Measurements from ENCODE around the gene HS3ST6.
"Not testable (repeated sequence)": the region's sequence is repeated elsewhere in the genome, so short reads cannot be mapped to it uniquely, and the experiment has no call there.

The HS3ST6 gene

DNA sequence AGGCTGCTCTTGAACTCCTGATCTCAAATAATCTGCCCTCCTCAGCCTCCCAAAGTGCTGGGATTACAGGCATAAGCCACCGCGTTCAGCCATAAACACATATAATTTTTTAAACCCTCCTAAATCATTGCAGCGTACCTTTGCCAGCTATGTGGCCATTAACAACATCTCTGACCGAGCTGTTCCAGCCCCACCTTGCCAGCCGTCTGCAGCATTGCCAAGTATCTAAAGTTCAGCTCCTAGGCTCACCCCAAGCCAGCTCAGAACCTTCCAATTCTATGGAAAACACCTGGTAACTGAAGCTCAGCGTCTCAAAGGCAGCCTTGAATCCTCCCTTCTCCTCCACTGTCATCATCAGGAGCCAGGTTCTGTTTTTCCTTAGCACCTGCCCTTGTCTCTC, 41.1 kb downstream of the HS3ST6 start:
- DNase-seq (ENCODE audit: low spot score): no peak

DNA sequence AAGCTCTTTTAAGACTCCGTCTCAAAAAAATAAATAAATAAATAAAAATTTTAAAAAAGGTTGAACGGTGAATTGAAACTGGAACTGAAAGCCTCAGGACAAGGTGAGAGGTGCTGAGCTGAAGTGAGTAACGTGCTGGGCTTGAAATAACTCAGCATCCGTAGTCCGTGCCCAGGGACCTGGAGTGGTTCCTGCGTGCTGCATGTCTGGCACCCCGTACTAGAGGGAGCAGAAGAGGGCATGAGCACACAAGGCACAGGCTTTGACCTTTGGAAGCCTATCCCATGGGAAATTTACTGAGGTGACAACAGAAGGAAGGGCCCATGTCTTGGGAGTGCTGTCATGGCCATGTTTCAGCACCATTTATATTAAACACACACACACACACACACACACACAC, 41.7 kb downstream of the HS3ST6 start:
- DNase-seq (ENCODE audit: low spot score): no peak

DNA sequence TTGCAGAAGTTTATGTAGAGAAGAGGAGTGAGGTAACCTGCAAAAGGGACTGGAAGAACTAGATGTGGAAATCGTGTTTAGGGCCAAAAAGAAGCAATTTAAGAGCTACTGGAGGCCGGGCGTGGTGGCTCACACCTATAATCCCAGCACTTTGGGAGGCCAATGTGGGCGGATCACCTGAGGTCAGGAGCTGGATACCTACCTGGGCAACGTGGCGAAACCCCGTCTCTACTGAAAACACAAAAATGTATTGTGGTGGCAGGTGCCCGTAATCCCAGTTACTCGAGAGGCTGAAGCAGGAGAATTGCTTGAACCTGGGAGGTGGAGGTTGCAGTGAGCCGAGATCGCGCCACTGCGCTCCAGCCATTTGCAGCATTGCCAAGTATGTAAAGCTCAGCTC, 42.1 kb downstream of the HS3ST6 start:
- DNase-seq (ENCODE audit: low spot score): not testable (repeated sequence)

DNA sequence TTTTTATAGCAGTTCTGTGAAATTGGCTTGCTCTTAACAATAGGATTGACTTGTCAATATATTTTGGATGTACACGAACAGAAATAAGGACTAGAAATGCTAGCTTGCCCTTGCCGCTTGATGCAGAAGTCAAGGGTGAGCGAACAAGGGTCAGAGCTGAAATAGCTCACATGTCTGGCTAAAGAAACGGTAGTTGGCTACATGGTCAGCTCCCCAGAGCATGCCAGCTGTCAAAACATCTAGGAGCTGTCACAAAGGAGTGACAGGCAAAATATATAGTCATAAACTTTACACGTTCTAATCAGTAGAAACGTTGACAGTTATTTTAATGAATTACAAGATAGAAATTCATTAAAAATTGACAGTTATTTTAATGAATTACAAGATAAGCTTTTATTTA, 43.4 kb downstream of the HS3ST6 start:
- DNase-seq (ENCODE audit: low spot score): no peak

DNA sequence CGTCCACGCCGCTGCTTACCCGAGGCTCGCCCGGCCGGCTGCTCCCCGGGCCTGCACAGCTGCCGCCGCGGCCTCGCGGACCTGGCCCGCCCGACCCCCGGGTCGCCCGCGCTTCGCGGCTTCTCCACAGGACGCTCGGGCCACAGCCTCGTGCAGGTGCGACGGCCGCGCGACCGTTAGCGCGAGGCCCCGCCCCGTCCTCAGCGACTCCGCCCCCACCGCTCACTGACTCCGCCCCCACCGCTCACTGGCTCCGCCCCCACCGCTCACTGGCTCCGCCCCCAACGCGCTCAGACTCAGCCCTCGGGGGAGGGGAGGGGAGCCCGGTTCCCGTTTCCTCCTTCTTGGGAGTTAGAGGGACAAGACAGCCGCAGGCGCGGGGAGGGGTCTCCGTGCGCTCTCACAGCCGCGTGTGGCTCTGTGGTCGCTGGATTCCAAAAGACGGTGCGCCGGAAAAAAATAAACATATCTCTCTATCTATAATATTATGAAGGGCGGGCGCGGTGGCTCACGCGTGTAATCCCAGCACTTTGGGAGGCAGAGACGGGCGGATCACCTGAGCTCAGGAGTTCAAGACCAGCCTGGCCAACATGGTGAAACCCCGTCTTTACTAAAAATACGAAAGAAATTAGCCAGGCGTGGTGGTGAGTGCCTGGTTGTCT, 46.1 kb downstream of the HS3ST6 start, which contains the start of gene MEIOB:
TSS of gene MEIOB (minus strand) at position 191 of the 662 bp plus-strand sequence. CDS start 3,989 bp downstream, outside the sequence.
- no peak for DNase-seq (ENCODE audit: low spot score)

DNA sequence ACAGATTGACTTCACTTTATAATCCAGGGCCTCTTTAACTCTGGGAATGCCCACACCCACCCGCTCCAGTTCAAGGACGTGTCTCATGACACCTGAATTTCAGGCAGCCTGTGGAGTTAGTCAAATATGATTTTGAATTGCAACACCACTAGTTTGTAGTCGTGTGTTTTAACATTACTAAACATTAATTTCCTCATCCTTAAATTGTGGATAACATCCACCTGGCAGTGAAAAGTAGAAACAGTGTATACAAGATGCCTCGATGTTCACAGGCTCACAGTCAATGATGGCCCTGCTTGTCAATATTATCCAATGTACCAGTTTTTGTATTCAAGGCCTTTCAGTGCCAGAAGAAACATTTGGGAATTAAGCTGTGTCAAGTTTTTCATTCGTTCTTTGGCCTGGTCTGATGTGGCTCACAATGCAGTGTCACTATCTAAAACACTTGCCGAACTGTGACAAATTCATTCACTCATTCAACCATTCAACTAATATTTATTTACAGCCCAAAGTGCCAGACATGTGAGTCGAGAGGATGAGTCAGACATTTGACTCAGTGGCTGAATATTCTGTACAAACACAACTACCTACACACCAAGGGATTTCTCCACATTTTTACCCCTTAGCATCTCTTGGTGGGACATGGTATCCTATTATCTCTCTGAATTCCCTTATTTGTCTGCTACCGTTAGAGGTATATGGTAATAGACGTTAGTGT, 47.7 kb downstream of the HS3ST6 start:
- peak; percentile 31 for DNase-seq (ENCODE audit: low spot score)

DNA sequence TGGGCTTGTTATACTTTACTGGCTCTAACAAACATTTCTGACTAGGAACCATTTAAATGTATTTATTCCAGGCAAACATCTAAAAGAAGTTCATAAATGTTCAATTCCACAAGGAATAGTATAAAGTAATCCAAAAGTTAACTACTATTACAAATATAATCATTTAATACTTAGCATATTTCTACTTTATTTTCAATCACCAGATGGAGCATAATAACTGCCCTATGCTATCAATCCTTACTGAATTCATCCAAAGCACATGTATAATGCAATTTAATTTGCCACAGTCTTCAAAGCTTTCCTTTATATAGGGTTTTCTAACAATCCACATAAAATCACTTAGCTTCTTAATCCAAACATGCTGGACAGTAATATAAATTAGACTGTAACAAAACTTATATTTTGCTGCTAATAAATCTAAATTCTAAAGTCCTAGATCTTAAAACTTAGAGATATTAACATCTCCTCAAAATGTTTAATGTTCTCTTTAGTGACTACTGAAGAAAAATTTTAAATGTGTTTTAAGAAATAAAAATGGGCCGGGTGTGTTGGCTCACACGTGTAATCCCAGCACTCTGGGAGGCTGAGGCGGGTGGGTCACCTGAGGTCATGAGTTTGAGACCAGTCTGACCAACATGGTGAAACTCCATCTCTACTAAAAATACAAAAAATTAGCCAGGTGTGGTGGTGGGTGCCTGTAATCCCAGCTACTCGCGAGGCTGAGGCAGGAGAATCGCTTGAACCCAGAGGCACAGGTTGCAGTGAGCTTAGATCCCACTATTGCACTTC, 52.1 kb downstream of the HS3ST6 start:
- no peak for DNase-seq (ENCODE audit: low spot score)

DNA sequence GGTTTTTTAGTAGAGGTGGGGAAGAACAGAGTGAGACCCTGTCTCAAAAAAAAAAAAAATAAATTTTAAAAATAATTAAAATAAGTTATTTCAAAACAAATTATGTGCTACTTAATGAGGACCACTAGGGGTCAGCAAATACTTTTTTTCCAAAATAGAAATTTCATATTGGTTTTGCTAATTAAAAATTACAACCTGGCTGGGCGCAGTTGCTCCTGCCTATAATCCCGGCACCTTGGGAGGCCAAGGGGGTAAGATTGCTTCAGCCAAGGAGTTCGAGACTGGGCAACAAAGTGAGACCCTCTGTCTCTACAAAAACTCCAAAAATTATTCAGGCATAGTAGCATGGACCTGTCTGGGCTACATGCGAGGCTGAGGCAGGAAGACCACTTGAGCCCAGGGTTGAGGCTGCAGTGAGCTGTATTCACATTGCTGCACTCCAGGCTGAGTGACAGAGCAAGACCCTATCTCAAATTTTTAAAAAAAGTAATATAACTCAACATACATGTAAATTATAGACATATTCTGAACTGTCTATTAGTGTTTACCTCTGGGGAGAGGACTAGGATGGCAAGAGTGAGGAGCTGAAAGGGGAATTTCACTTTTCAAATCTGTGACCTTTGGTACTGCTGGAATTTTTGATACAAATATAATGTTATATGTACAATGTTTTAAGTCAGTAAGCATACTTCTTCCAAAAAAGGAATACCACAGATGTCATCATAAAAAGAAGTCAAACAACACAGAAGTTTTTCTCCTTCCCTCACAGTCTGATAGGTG, 54.3 kb downstream of the HS3ST6 start:
- DNase-seq (ENCODE audit: low spot score): peak; percentile 31

DNA sequence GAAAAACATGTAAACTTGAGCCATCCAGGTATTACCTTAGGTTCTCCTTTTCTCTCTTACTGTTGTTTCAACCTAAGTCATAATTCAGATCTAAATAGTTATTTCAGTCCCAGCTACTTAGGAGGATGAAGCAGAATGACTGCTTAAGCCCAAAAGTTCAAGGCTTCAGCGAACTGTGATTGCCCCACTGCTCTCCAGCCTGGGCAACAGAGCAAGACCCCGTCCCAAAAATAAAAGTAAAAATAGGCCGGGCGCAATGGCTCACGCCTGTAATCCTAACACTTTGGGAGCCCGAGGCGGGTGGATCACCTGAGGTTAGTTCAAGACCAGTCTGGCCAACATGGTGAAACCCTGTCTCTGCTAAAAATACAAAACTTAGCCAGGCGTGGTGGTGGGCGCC, 55.8 kb downstream of the HS3ST6 start:
- no peak for DNase-seq (ENCODE audit: low spot score)

DNA sequence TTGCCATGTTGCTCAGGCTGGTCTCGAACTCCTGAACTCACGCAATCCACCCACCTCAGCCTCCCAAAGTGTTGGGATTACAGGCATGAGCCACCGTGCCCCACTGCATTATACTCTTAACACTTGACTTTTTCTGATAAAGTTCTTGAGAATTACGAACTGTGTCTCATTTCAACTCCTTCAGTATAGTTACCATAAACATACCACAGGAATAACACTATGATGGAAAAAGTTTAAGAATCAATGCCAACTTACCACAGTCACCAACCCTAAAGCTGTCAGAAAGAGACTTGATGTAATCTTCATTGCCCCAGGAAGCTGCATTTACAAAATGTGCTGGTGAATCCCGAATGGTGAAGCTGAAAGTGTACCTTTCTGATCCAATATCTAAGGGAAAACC, 56.5 kb downstream of the HS3ST6 start:
- DNase-seq (ENCODE audit: low spot score): no peak
